ENCODE data around the gene SIGLEC1.

- no peak for TF ChIP-seq CREB5 (CRISPR knock-in tag; IDR thresholded peaks at IDR 0.05; ENCODE audit: low read depth)
- TF ChIP-seq RARB (CRISPR knock-in tag; IDR thresholded peaks at IDR 0.05): no peak
- TF ChIP-seq ISL1 (CRISPR knock-in tag; IDR thresholded peaks at IDR 0.05): no peak
Measured at GRCh38 chr20:3751675-3752385, 39.4 kb upstream of the SIGLEC1 start.

Data from SK-N-SH treated with all-trans-retinoic acid at 6 μM for 48 hours (cell line).